Neural cell (in vitro differentiated cells): ENCODE data around the gene TMEM259. TPM values are rescaled to one million over a fixed set of nuclear protein-coding genes. Genes with fewer than 3 reads are reported as not detected.

Experiments
- H2AFZ ChIP-seq: fragments of 200-600, 300-800 bp; sonication (generic), shearing (Covaris generic); 2 replicates; pipeline ENCODE4 v1.6.0; 2014; ENCODE audit warnings: low read depth, mild to moderate bottlenecking, antibody characterized with exemption, low read length, moderate library complexity
- H3F3A ChIP-seq: fragments of 200-600 bp; shearing (Covaris generic); 2 replicates; pipeline ENCODE4 v1.6.1; 2016; ENCODE audit warnings: mild to moderate bottlenecking, moderate library complexity, mixed read lengths, antibody characterized with exemption, low read length; ENCODE audit not compliant: insufficient read depth, poor library complexity, severe bottlenecking
- H3K27ac ChIP-seq: fragments of 200-600, 300-800 bp; sonication (generic), shearing (Covaris generic); 2 replicates; pipeline ENCODE4 v1.5.1; 2014; ENCODE audit warnings: mild to moderate bottlenecking, low read length, moderate library complexity
- H3K27me3 ChIP-seq: fragments of 300-800, 200-600 bp; sonication (generic), shearing (Covaris generic); 2 replicates; pipeline ENCODE4 v1.6.0; 2014; ENCODE audit warnings: mild to moderate bottlenecking, low read depth, low read length, moderate library complexity; ENCODE audit not compliant: insufficient read depth
- H3K36me3 ChIP-seq: fragments of 300-800, 200-600 bp; sonication (generic), shearing (Covaris generic); 2 replicates; pipeline ENCODE4 v1.5.1; 2014; ENCODE audit warnings: mild to moderate bottlenecking, antibody characterized with exemption, low read length, moderate library complexity; ENCODE audit not compliant: insufficient read depth
- H3K4me2 ChIP-seq: fragments of 300-800, 200-600 bp; sonication (generic), shearing (Covaris generic); 2 replicates; pipeline ENCODE4 v1.6.0; 2014; ENCODE audit warnings: mild to moderate bottlenecking, low read length
- H3K4me3 ChIP-seq: fragments of 300-800, 200-600 bp; sonication (generic), shearing (Covaris generic); 2 replicates; pipeline ENCODE4 v1.5.1; 2014; ENCODE audit warnings: mild to moderate bottlenecking, low read length, moderate library complexity
- H3K79me2 ChIP-seq: fragments of 200-600 bp; shearing (Covaris generic); replicated peaks from 2 replicates; pipeline ENCODE4 v1.6.0; 2014; ENCODE audit warnings: mild to moderate bottlenecking, low read length, moderate library complexity; ENCODE audit not compliant: insufficient read depth
- H3K9ac ChIP-seq: fragments of 300-800, 200-600 bp; sonication (generic), shearing (Covaris generic); 2 replicates; pipeline ENCODE4 v1.6.1; 2016; ENCODE audit warnings: mild to moderate bottlenecking, low read length, mixed read lengths
- H3K9me2 ChIP-seq: fragments of 200-600 bp; shearing (Covaris generic); 2 replicates; pipeline ENCODE4 v1.6.1; 2016; ENCODE audit warnings: mild to moderate bottlenecking, low read length, mixed read lengths; ENCODE audit not compliant: insufficient read depth
- H3K9me3 ChIP-seq: fragments of 200-600, 300-800 bp; sonication (generic), shearing (Covaris generic); 2 replicates; pipeline ENCODE4 v1.6.1; 2016; ENCODE audit warnings: mild to moderate bottlenecking, mixed run types, low read length, moderate library complexity, mixed read lengths
- H4K20me1 ChIP-seq: fragments of 200-600 bp; shearing (Covaris generic); 2 replicates; pipeline ENCODE4 v1.6.1; 2016; ENCODE audit warnings: mild to moderate bottlenecking, mixed run types; ENCODE audit not compliant: insufficient read depth
- EP300 ChIP-seq: fragments of 450-650 bp; conservative IDR thresholded peaks from 2 replicates; pipeline ENCODE4 v1.6.1; 2014; ENCODE audit warnings: antibody characterized with exemption, mild to moderate bottlenecking, moderate library complexity; ENCODE audit not compliant: poor library complexity, severe bottlenecking
- EZH2 ChIP-seq: fragments of 200-600, 300-800 bp; shearing (Covaris generic), sonication (generic); IDR thresholded peaks from 2 replicates; pipeline ENCODE4 v1.6.1; 2014; ENCODE audit warnings: antibody characterized with exemption, low read length, borderline replicate concordance, mild to moderate bottlenecking; ENCODE audit not compliant: insufficient read depth, poor library complexity, severe bottlenecking
- MXI1 ChIP-seq: fragments of 450-650 bp; conservative IDR thresholded peaks from 2 replicates; pipeline ENCODE4 v1.6.1; 2014; ENCODE audit warnings: antibody characterized with exemption, mild to moderate bottlenecking; ENCODE audit not compliant: poor library complexity, severe bottlenecking
- POLR2AphosphoS5 ChIP-seq: IDR thresholded peaks from 2 replicates; pipeline ENCODE4 v1.6.1; 2012
- RAD21 ChIP-seq: fragments of 450-650 bp; conservative IDR thresholded peaks from 2 replicates; pipeline ENCODE4 v1.6.1; 2014; ENCODE audit warnings: antibody characterized with exemption, mild to moderate bottlenecking, moderate library complexity
- REST ChIP-seq: IDR thresholded peaks from 2 replicates; pipeline ENCODE4 v1.6.1; 2012; ENCODE audit warnings: borderline replicate concordance
- SMC3 ChIP-seq: fragments of 450-650 bp; conservative IDR thresholded peaks from 2 replicates; pipeline ENCODE4 v1.6.1; 2014; ENCODE audit warnings: antibody characterized with exemption, mild to moderate bottlenecking, moderate library complexity; ENCODE audit not compliant: poor library complexity
- TAF1 ChIP-seq: IDR thresholded peaks from 2 replicates; pipeline ENCODE4 v1.6.1; 2012; ENCODE audit warnings: low read depth
- polyA plus RNA-seq: library from polyadenylated mRNA; depleted of rRNA; stranded (reverse); fragments of >200 nt; gene quantifications from 2 replicates; pipeline ENCODE4 v1.2.3, GENCODE V29; 2014
- TF ChIP-seq, protein P1 (sequence below): fragments of 450-650 bp; IDR thresholded peaks from 2 replicates; pipeline ENCODE4 v1.5.1; 2014; ENCODE audit warnings: antibody characterized with exemption, mild to moderate bottlenecking, moderate library complexity; ENCODE audit not compliant: poor library complexity, severe bottlenecking

The TMEM259 gene
- polyA plus RNA-seq, 1 donor from 2014 or later = 176 TPM

DNA sequence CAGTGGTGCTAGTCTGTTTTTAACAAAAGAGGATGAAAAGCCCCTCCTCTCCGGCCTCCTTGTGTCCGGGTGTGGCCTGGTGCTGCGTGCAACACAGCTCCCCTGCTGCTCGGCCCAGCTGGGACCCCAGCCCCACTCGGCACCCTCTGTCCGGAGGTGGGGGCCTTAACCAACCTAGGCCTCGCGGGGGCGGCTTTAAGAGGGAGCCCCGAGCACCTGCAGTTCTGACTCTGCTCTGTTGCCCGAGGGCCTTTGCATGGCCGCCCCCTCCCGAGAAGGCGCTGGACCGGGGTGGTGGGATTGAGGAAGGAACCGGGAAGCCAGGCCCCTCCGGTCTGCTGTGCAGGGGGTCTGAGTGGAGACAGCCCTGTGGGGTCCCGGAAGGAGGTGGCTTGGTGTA is 26.4 kb downstream of the TMEM259 start:
- no peaks in the 10 kb centered on the region for H3K9me3 ChIP-seq
- no peak overlapping the region for H3K4me2 ChIP-seq
- H3K36me3 ChIP-seq = no peaks in the 10 kb centered on the region
- H4K20me1 ChIP-seq = no peaks in the 10 kb centered on the region
- no peak overlapping the region for H2AFZ ChIP-seq
- peaks cover 8% of the 10 kb centered on the region for H3K27me3 ChIP-seq
- no peak overlapping the region for H3K9ac ChIP-seq
- no peaks in the 10 kb centered on the region for H3K9me2 ChIP-seq
- H3F3A ChIP-seq = no peaks in the 10 kb centered on the region
- no peak overlapping the region for H3K4me3 ChIP-seq
- TF ChIP-seq, protein P1, sequence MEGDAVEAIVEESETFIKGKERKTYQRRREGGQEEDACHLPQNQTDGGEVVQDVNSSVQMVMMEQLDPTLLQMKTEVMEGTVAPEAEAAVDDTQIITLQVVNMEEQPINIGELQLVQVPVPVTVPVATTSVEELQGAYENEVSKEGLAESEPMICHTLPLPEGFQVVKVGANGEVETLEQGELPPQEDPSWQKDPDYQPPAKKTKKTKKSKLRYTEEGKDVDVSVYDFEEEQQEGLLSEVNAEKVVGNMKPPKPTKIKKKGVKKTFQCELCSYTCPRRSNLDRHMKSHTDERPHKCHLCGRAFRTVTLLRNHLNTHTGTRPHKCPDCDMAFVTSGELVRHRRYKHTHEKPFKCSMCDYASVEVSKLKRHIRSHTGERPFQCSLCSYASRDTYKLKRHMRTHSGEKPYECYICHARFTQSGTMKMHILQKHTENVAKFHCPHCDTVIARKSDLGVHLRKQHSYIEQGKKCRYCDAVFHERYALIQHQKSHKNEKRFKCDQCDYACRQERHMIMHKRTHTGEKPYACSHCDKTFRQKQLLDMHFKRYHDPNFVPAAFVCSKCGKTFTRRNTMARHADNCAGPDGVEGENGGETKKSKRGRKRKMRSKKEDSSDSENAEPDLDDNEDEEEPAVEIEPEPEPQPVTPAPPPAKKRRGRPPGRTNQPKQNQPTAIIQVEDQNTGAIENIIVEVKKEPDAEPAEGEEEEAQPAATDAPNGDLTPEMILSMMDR = no peak
- TF ChIP-seq REST (no peak), SMC3 (no peak), TAF1 (no peak), RAD21 (no peak), EZH2 (no peak), MXI1 (no peak), EP300 (no peak), POLR2AphosphoS5 (no peak)
- H3K27ac ChIP-seq = no peak overlapping the region
- no peaks in the 10 kb centered on the region for H3K79me2 ChIP-seq

DNA sequence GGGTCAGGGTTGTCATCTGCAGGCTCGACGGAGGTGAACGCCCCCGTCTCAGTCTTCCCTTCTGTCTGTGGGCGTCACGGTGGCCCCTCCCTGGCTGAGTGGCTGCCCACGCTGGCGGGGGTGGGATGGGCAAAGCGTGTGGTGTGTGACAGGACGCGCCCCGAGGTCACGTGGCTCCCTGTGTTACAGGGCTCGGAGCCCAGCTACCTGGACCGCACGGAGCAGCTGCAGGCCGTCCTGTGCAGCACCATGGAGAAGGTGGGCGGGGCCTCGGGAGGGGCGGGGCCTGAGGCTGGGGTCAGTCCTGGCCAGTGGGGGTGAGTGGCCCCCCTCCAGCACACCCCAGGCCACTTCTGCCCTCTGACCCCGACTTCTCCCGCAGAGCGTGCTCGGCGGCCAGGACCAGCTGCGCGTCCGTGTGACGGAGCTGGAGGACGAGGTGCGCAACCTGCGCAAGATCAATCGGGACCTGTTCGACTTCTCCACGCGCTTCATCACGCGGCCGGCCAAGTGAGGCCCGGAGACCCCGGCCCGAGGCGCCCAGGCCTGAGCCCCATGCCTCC is 27.0 kb downstream of the TMEM259 start:
- H3K27ac ChIP-seq = no peak overlapping the region
- H3K27me3 ChIP-seq = peaks cover 2% of the 10 kb centered on the region
- no peaks in the 10 kb centered on the region for H3K9me2 ChIP-seq
- H3F3A ChIP-seq = no peaks in the 10 kb centered on the region
- no peaks in the 10 kb centered on the region for H4K20me1 ChIP-seq
- TF ChIP-seq, protein P1 = no peak
- TF ChIP-seq SMC3 = no peak
- no peak for TF ChIP-seq MXI1
- TF ChIP-seq EP300 = no peak
- TF ChIP-seq POLR2AphosphoS5 = no peak
- no peak for TF ChIP-seq REST
- TF ChIP-seq EZH2 = no peak
- TF ChIP-seq TAF1 = no peak
- no peak for TF ChIP-seq RAD21
- no peak overlapping the region for H3K4me3 ChIP-seq
- no peaks in the 10 kb centered on the region for H3K9me3 ChIP-seq
- no peak overlapping the region for H3K4me2 ChIP-seq
- no peak overlapping the region for H2AFZ ChIP-seq
- H3K36me3 ChIP-seq = no peaks in the 10 kb centered on the region
- no peaks in the 10 kb centered on the region for H3K79me2 ChIP-seq
- no peak overlapping the region for H3K9ac ChIP-seq
